NT2/D1 (cell line): ENCODE measurements around the gene ST6GALNAC3.
A peak's percentile ranks its signal among the peaks of the same experiment; 100 is the strongest.

Experiments used
- DNase-seq: peaks from one replicate; pipeline ENCODE4 v3.0.0-alpha.2; 2011; ENCODE audit warnings: low read depth, low spot score
- H3K27me3 ChIP-seq: 2 replicates; pipeline ENCODE4 v1.6.0; 2011; ENCODE audit warnings: mild to moderate bottlenecking; ENCODE audit not compliant: insufficient read length, insufficient read depth
- H3K36me3 ChIP-seq: 2 replicates; pipeline ENCODE4 v1.6.1; 2011; ENCODE audit warnings: mild to moderate bottlenecking, low read length, mixed read lengths; ENCODE audit not compliant: insufficient read depth, insufficient read length
- H3K4me1 ChIP-seq: 2 replicates; pipeline ENCODE4 v1.5.1; 2011; ENCODE audit not compliant: insufficient read depth, insufficient read length
- H3K4me3 ChIP-seq: 2 replicates; pipeline ENCODE4 v1.5.1; 2011; ENCODE audit warnings: low read depth; ENCODE audit not compliant: insufficient read length
- H3K9ac ChIP-seq: 2 replicates; pipeline ENCODE4 v1.6.0; 2011; ENCODE audit warnings: low read depth; ENCODE audit not compliant: insufficient read length
- H3K9me3 ChIP-seq: 2 replicates; pipeline ENCODE4 v1.5.1; 2011; ENCODE audit warnings: mild to moderate bottlenecking, low read length; ENCODE audit not compliant: insufficient read depth
- SUZ12 ChIP-seq: IDR thresholded peaks from 2 replicates; pipeline ENCODE4 v1.6.1; 2011; ENCODE audit not compliant: insufficient read length, insufficient read depth; ENCODE audit errors: extremely low read depth
- YY1 ChIP-seq: IDR thresholded peaks from 2 replicates; pipeline ENCODE4 v1.6.1; 2011; ENCODE audit not compliant: insufficient read length, insufficient read depth
- ZNF274 ChIP-seq: IDR thresholded peaks from 2 replicates; pipeline ENCODE4 v1.6.1; 2011; ENCODE audit warnings: mild to moderate bottlenecking, low read depth, low read length

ST6GALNAC3 gene

DNA sequence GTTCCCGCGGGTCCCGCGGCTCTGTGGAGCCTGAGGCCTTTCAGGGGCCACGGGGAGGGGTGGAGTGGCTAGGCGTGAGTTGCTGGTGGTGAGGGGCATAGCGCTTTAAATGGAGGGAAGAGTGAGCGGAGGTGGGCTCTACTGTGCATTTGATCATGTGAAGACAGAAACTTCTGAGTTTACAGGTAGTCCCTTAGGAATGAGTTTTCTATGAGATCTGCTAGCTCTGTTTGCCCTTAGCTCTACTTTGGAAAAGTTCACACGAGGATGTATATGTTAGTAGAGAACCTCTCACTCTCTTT is 593 bp downstream of the ST6GALNAC3 start:
- no peak for TF ChIP-seq ZNF274
- no peak for TF ChIP-seq SUZ12
- no peak for TF ChIP-seq YY1
- Histone ChIP-seq H3K9ac (peak overlapping the region; percentile 81), H3K27me3 (peaks cover 28% of the 10 kb centered on the region), H3K9me3 (no peaks in the 10 kb centered on the region), H3K36me3 (no peaks in the 10 kb centered on the region), H3K4me1 (peaks cover 2% of the 10 kb centered on the region), H3K4me3 (peak overlapping the region; percentile 98)
- DNase-seq = no peak

GRCh38 chr1:76075877-76076276 is 1.3 kb downstream of the ST6GALNAC3 start:
- no peaks in the 10 kb centered on the region for H3K36me3 ChIP-seq
- H3K4me3 ChIP-seq = no peak overlapping the region
- TF ChIP-seq SUZ12 = no peak
- TF ChIP-seq ZNF274 = no peak
- TF ChIP-seq YY1 = no peak
- no peak overlapping the region for H3K9ac ChIP-seq
- no peaks in the 10 kb centered on the region for H3K9me3 ChIP-seq
- H3K4me1 ChIP-seq = peaks cover 2% of the 10 kb centered on the region
- no peak for DNase-seq
- H3K27me3 ChIP-seq = peaks cover 28% of the 10 kb centered on the region

DNA sequence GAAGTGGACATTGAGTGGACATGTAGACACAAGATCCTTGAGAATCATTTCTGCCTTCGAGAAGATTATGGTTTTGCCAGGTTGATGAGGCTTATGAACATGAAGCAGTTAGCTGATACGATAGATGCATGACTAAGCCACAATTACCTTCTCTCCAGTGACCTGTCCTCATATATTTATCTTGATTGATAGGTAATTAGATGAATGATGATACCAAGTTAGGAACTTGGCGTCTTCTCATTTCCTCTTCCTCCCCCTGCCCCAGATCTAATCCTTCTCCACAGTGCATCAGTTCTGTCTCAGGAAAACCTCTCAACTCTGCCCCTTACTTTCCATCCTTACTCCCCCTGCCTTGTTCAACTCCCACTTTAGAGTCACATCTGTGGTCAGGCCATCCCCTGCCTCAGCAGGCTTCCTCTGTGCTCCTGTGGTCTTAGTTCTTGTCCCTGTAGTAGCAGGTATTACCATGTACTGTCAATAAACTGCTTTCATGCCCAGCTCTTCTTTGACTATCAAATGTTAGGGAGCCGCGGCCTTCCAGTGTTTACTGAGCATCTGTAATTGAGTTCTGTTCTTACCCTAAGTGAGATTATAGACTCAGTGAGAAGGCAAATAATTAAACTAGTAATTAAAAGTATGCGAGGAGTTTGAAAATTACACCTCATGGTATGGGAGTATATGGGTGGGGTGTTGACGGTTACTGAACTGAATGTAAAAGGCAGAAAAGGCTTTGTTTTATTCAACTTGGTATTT is 5.1 kb downstream of the ST6GALNAC3 start:
- no peak overlapping the region for H3K4me3 ChIP-seq
- no peaks in the 10 kb centered on the region for H3K36me3 ChIP-seq
- no peak for DNase-seq
- H3K9me3 ChIP-seq = no peaks in the 10 kb centered on the region
- peaks cover 2% of the 10 kb centered on the region for H3K4me1 ChIP-seq
- peaks cover 12% of the 10 kb centered on the region for H3K27me3 ChIP-seq
- no peak overlapping the region for H3K9ac ChIP-seq
- TF ChIP-seq SUZ12 (no peak), ZNF274 (no peak), YY1 (no peak)

- TF ChIP-seq YY1 = no peak
- no peak for TF ChIP-seq ZNF274
- no peak for TF ChIP-seq SUZ12
- no peak for DNase-seq
- Histone ChIP-seq H3K4me3 (no peak overlapping the region), H3K9me3 (no peaks in the 10 kb centered on the region), H3K9ac (no peak overlapping the region), H3K36me3 (no peaks in the 10 kb centered on the region), H3K27me3 (peaks cover 3% of the 10 kb centered on the region), H3K4me1 (no peaks in the 10 kb centered on the region)
Measured at GRCh38 chr1:76080552-76081079, 6.1 kb downstream of the ST6GALNAC3 start.

DNA sequence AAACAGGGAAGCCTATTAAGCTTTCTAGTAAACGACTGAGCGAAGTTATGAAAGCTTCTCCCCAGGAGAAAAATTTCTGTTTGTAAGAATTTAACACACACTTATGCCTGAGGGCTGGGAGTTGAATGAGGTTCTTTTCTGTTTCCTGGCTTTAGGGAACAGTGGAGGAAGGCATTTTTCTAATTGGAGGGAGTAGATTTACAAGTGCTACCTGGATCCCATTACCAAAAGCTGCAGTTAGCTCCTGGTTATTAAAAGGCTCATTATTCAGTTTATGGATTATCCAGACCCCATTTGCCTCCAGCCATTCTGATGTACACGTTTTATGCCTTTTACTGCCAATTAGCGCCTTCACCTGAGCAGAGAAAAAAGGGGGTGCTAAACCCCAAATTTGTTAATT is 7.5 kb downstream of the ST6GALNAC3 start:
- DNase-seq = no peak
- H3K9me3 ChIP-seq = no peaks in the 10 kb centered on the region
- no peaks in the 10 kb centered on the region for H3K27me3 ChIP-seq
- no peaks in the 10 kb centered on the region for H3K4me1 ChIP-seq
- TF ChIP-seq YY1 = no peak
- TF ChIP-seq ZNF274 = no peak
- TF ChIP-seq SUZ12 = no peak
- H3K4me3 ChIP-seq = no peak overlapping the region
- no peak overlapping the region for H3K9ac ChIP-seq
- no peaks in the 10 kb centered on the region for H3K36me3 ChIP-seq

DNA sequence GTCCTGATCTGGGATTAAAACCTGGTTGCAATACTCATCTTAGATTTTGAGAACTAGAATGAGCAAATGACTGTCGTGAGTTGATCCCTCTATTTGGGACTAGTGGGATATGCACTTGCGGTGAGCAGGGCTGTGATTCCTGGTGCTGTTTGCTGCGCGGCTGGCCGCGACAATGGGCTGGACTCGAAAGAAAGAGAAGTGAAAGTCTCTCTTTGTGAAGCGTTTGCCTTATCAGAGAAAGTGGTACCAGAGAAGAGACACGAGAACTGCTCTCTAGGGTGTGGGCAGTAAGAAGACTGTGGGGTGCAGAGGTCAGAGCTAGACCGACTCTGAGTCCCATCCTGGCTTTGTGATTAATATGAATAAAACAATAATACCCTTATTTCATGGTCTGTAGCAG is 8.6 kb downstream of the ST6GALNAC3 start:
- no peaks in the 10 kb centered on the region for H3K27me3 ChIP-seq
- H3K36me3 ChIP-seq = no peaks in the 10 kb centered on the region
- H3K4me3 ChIP-seq = no peak overlapping the region
- DNase-seq = no peak
- no peaks in the 10 kb centered on the region for H3K9me3 ChIP-seq
- H3K9ac ChIP-seq = no peak overlapping the region
- TF ChIP-seq YY1 (no peak), ZNF274 (no peak), SUZ12 (no peak)
- no peaks in the 10 kb centered on the region for H3K4me1 ChIP-seq

DNA sequence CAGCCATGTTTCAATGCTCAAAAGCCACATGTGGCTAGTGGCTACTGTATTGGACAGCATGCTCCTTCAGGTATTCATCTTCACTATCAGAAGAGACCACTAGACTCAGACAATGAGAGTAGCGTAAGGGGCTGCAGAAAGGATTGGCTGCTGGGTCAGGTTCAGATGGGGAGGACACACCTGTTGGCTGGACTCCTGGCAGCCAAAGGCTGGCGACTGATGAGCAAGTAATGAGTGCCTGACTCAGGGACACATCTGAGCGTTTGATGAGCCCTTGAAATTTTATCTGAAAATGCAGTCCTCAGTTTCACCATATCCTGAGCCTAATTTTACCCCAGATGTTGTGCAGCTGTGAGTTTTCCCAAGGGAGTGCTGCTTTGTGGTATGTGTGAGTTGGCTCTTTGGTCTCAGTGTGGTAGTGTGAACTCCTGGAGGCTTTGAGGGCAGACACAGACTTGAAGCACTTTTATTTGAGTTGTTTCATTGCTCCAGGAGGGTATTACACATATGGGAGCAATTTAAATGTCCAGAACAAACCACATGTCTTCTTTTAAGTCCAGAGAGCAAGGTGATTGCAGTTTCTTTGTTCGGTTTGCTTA is 9.6 kb downstream of the ST6GALNAC3 start:
- H3K9me3 ChIP-seq = no peaks in the 10 kb centered on the region
- no peak for TF ChIP-seq SUZ12
- no peak for TF ChIP-seq ZNF274
- TF ChIP-seq YY1 = no peak
- no peak overlapping the region for H3K4me3 ChIP-seq
- H3K9ac ChIP-seq = no peak overlapping the region
- no peaks in the 10 kb centered on the region for H3K4me1 ChIP-seq
- no peak for DNase-seq
- no peaks in the 10 kb centered on the region for H3K27me3 ChIP-seq
- no peaks in the 10 kb centered on the region for H3K36me3 ChIP-seq
